GM19463 (cell line): ENCODE measurements around the gene LRMDA.
"Not testable (repeated sequence)": the region's sequence is repeated elsewhere in the genome, so short reads cannot be mapped to it uniquely, and the experiment has no call there.

ENCODE experiments used
- ATAC-seq: cut with Tn5 transposase; IDR thresholded peaks from one replicate; pipeline ENCODE4 v1.9.1; 2021; ENCODE audit warnings: mild to moderate bottlenecking, moderate library complexity; ENCODE audit not compliant: unreplicated experiment

LRMDA gene

DNA sequence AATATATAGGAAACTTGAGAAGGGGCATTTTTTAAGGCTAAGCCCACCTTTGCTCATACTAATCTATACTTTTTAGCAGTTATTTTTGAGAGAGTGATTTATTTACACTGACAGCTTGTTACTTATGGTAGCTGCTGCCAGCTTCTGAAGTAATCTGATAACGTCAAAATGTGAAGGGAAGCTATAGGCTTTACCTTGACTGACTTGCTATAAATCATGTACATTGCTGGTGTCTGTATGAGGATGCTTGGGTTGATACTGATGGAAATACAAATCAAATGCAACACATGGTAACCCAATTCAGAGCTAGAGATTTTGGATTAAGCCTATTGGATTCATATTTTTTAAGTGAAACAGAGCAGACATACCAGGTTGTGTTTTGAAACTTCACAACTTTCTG is 299.4 kb downstream of the LRMDA start:
- no peak for ATAC-seq

DNA sequence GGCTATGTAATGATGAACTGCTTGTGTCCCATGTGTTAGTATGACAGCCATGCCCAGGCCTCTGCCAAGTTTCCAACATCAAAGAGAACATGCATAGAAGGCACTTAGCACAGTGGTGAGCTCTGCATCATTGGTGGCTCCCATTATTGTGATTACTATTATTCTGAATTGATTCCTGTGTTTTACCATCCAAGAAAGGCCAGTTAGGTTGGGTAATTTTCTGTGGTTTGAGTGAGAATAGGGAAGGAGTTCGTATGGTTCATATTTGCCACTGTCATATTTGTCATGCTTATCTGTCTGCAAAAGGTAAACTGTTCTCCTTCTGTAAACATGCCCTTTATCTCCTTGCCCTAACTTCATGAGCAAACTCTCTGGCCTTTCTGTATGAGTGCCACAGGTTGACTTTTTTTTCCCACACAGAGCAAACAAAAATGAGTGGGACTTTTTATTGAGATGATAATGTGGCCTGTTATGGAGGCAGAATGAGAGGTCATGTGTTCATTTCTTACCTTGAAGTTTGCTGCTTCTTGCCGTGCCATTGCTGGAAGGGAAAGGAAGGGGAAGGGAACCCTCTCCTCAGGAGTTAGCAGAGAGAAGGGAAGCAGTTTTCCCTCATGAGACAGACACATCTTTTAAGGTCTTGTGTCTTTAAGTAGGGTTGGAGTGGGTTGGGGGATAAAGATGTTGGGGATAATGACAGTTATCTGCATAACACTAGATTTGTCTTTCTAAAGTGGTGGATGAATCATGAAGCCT is 301.9 kb downstream of the LRMDA start:
- ATAC-seq = no peak

DNA sequence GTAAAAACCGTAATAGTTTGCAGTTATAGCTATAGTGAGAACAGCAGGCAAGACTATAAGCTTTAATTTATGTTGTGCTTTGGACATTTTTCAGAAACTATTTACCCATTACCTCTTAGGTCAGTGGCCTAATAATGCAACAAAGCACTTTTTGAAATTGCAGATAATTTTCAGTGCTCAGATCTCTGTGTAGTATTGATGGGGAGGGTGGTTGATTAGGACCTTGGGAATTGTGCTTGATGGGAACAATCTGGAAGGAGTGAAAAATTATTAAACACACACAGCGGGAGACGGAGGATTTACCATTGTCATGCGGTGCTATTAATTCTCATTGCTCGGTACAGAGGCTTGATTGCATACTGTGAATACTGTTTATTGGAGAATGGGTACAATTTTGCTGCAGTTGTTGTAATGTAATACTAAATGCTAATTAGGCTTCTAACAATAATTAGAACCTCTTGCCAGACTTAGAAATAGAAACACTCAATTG is 304.8 kb downstream of the LRMDA start:
- no peak for ATAC-seq

DNA sequence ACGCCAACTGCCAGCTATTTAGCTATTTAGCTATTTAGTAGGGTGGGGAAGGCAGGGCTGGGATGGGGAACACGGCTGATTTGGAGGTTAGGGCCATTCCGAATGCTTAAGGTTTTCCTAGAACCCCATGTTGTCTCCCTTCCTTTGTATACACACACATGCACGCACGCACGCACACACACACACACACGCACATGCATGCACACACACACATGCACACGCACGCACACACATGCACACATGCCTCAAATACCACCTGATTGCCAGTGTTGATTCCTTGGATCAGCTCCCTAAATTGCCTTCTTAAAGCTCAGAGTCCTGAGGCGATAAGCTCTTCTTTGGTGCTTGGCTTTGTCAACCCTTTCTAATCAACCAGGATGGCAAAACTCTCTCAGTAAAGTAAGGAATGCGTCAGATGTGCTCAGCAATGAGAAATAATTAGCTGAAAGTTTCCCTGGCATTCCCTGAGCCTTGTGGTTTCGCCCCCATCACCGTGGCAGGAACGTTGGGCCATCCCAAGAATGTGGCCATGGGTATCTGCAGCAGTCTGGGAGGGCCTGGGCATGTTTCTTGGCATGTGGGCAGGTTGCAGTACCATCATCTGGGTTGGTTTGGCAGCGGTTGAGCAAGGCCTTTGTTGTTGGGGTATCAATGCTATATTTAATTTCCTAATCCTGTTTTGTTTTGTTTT is 305.6 kb downstream of the LRMDA start:
- ATAC-seq = no peak

DNA sequence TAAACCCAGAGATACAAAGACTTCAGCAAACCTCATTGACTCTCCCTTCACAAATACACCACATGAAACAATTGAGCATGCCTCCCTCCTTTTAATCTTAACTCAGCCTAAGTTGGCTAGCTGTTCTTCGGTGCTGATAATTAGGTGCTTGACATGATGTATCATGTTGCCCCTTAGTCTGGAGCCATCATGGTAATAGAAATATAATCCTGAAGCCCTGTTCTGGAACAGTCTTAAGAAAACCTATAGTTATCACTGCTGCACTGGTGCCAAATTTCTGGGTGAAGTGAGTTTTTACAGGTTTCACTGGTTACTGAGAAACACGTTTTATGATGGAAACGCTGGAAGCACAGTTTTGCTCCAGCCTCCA is 306.1 kb downstream of the LRMDA start:
- no peak for ATAC-seq

DNA sequence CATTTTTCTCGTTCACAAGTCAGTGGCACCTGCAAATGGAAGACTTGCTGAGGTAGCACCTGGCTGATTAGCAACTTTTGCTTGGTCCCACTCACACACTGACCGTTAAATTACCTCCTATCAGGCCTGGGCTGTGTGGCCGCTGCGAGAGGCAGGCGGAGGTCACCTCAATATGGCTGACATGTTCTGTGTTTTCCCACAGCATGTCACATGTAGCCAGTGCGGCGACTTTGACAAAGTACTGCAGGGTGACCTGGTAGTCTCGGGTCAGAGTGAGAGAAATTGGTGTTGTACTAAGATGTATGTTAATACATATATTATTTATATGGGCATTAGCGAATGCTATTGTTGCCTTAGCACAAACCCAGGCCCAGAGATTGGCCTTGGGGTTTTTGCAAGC is 307.5 kb downstream of the LRMDA start:
- no peak for ATAC-seq

DNA sequence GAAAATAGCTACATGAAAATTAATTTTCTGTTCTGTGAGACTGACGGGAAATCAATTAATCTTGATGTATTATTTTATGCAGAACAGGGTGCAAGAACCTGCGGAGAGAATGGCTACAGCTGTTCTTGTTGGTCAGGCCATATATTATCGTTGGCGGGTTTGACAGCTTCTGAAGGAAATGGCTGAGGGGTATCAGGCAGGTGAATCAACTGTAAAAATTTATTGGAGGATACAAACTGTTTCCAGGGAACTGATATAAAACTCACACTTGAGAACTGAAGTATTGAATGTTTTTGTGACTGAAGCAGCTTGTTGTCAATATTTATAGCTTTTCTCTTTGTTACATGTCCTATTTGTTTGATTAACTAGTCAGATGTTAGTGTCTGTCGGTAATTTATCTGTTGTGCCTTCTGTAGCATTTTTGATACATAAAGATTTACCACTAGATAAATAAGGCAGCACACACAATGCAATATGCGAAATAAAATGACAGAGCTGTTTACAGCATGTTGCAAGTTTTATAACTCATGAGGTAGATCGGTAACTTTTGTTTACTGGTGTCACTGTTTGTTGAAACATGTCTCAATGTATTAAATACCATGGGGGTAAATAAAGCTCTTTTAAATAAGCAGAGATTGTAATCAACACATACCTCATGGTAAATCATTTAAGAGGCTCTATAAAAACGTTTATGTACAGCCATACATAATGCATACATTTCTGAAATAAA is 308.2 kb downstream of the LRMDA start:
- no peak for ATAC-seq

DNA sequence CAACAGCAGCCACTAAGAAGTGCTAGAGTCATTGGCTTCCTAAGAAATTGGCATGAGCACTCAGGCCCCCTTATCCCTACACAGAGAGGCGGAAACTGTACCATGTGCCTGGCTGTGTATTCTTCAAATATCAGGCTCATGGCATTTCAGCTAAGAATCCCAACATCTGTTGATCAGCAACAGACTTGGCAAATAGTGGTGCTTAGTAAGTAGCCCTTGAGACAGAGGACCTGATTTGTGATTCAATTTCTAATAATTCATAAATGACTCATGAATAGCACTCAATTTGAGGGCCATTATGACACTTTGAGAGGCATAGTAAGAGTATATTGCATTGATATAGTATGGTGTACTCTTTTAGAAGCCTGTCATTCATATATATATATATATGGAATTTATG is 309.1 kb downstream of the LRMDA start:
- no peak for ATAC-seq

DNA sequence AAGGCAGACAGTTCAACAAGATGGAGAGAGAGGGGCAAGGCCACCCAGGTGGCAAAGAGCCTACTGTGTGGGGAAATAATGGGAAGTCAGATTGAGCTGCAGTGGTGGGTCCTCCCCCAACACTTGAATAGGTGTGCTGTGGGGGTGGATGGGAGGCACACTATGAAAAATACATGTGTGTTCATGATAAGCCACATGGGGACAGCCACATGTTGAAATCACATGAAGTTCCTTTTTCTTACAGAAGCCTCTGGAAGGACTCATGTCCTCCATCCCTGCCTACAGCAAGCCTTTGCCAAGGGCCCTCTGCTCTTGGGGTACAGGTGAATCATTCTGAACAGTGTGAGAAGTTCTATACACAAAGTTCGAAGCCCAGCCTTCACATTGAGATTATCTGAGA is 310.9 kb downstream of the LRMDA start:
- ATAC-seq = no peak

DNA sequence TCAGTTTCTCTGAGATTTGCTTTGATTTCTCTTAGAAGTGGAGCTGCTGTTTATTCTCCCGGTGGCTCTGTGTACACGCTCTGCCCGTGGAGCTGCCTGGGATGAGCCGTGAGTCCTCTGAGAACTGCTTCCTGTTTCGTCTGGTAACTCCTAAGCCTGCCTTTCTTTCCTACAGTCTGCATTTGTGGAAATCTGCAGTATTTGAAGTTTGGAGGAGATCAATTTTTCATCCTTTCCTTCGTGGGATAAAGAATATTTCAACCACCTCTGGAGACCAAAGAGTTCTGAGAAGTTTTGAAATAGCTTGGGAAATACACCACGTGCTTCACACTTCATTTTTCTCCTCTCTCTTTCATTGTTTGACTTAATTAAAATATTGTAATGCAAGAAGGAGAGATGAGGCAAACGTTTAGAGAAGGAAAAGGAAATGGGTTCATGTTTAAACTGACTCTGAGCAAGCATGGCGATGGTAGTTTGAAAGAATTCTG is 311.9 kb downstream of the LRMDA start:
- no peak for ATAC-seq

DNA sequence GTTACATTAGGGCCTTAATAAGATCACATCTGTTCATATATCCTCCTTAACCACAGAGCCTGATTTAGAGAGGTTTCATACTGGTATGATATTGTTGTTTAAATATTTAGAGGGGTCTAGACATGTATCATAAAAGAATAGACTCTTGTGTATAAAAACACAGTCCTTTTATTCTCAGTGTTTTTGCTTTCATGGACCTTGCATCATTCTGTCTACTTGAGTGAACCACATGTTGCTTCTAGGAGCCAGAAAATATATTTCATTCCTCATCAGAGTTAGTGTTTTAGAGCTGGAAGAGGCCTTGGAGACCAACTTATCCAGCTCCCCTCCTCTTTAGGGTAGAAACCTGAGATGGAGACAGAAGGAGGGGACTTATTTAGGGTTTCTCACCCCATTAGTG is 312.8 kb downstream of the LRMDA start:
- no peak for ATAC-seq

DNA sequence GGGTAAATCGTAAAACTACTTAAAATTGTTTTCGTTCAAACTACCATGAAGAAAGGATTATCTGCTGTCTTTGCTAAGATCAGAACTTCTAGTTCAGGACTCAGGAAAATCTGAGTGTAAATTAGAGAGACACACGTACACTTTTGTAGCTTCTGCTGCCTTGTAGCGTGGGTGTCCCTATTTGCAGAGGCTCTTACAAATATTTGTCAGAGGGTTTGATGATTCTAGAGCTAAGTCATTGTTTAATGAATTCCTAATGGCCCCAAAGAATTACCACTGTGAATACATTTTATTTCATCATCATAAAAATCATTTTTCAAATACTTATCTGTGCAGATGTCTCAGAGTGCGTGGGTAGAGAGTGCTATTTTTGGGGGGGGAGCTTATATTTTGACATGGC is 314.9 kb downstream of the LRMDA start:
- no peak for ATAC-seq

DNA sequence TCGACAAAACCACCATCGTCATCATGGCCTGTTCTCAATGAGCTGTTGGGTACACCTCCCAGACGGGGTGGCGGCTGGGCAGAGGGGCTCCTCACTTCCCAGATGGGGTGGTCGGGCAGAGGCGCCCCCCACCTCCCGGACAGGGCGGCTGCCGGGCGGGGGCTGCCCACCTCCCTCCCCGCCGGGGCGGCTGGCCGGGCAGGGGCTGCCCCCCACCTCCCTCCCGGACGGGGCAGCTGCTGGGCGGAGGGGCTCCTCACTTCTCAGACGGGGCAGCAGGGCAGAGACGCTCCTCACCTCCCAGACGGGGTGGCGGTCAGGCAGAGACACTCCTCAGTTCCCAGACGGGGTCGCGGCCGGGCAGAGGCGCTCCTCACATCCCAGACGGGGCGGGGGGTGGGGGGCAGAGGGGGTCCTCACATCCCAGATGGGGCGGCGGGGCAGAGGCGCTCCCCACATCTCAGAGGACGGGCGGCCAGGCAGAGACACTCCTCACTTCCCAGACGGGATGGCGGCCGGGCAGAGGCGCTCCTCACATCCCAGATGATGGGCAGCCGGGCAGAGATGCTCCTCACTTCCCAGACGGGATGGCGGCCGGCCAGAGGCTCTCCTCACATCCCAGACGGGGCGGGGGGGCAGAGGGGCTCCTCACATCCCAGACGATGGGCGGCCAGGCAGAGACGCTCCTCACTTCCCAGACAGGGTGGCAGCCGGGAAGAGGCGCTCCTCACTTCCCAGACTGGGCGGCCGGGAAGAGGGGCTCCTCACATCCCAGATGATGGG is 318.9 kb downstream of the LRMDA start:
- not testable (repeated sequence) for ATAC-seq

DNA sequence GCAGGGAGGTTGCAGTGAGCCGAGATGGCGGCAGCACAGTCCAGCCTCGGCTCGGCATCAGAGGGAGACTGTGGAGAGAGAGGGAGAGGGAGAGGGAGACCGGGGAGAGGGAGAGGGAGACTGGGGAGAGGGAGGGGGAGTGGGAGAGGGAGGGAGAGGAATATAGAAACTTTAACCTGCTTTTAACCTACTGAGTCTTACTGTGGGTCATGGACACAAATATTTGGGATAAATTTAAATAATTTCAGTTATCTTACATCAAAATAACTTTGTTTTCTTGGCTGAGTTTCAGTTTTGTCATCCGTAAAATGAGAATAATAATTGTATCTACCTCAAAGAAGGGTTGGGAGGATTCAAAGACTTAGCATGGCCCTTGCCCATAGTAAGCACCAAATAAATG is 319.8 kb downstream of the LRMDA start:
- no peak for ATAC-seq

DNA sequence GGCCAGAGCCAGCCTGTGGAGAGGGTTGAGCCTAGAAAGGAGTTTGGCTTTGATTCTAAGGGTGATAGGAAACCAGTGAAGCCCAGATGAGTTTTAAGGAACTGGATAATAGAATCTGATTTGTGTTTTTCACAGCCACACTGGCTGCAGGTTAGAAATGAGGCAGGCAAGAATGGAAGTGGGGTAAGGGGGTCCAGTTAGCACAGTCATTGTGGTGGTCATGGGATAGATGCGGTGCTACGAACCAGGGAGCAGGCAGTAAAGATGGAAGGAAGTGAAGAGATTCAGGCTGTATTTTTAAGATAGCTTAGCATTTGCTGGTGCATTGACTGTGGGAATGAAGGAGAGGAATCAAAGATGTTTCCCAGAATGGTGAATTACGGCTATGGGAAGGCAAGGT is 322.2 kb downstream of the LRMDA start:
- ATAC-seq = no peak

DNA sequence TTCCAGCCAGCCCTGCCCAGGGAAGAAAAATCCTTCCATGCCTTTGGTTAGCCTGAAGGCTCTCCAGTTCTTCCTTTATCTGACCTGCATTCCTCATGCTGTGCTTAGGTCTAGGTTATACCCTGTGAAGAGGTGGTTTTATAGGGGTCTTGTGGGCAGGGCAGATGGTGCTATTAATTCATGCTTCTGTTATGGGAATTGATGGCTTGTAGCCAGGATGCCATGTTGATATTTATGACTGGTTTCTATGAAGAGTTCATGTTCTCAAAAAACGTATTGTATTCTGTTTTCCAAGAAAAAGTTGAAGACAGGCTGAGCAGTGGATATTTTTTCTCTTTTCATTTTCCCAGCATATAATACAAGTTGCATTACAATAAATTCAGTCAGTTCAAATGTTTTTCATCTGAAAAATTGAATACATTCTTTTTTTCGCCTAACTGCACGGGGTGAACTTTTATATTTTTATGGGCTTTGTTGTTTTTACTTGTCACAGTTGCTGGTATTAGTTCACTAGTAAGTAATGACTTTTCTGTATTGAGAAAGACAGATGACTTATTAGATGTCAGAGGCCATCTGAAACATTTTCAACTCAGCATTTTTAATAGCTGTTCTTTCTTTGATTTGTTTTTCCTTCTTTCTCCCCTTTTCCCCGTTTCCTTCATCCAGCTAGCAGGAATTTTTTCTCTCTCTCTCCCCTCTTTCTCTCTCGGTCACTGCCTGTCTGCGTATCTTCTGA is 322.8 kb downstream of the LRMDA start:
- no peak for ATAC-seq

DNA sequence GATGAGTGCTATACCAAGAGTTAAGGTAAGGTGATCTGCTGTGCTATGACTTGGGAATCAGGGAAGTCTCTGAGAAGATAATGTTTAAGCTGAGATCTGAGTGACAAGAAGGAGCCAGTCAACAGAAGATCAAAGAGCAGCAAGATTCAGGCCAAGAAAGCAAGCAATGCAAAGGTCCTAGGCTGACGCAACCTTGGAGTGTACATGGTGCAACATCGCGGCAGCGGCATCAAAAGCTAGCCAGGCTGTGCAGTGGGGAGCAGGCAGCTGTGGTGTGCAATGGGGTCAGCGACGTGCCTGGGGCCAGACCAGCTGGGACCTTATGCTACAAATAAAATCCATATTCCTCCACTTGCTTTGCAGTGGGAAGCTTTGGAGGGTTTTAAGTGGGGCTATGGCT is 324.1 kb downstream of the LRMDA start:
- no peak for ATAC-seq

DNA sequence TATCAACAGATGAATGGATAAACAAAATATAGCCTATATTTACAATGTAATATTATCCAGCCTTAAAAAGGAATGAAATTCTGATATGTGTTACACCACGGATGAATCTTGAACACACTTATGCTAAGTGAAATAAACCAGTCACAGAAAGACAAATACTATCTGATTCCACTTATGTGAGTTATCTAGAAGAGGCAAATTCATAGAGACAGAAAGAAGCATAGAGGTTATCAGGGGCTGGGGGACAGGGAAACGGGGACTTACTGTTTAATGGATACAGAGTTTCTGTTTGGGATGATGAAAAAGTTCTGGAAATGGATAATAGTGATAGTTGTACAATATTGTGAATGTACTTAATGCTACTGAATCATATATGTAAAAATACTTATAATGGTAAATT is 329.9 kb downstream of the LRMDA start:
- no peak for ATAC-seq

DNA sequence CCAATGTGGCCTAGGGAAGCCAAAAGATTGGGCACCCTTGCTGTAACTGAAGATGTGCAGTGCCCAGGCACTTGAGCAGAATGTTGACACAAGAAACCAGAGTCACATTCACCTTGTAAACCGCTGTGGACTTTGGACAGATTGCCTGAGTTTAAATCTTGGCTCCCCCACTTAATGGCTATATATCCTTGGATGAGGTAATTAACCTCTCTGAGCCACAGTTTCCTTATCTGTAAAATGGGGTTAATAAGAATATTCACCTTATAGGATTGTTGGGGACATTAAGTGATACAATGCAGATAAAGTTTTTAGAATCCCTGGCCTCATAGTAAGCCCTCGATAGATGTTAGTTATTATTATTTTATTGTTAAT is 331.0 kb downstream of the LRMDA start:
- ATAC-seq = no peak

DNA sequence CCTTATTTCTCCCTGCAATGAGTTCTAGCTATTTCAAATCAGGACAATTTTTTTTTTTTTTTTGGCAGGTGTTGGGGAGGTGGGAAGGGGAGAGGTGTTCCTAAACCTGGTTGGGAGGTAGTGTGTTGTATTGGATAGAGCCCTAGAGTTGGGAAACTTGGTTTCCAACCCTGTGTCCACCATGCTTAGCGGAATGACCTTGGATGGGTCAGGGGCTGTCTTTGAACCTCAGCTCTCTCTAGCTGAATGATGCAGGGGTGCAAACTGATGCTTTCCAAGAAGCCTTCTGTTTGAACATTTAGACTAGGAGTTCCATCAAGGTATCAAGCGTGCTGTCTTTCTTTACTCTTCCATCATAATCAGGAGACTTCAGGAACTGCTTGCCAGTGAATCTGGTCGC is 332.2 kb downstream of the LRMDA start:
- no peak for ATAC-seq
